K562 treated with DMSO at 1 percent for 48 hours (cell line): Measurements from ENCODE around the gene WAS. TPM values are rescaled to one million over a fixed set of nuclear protein-coding genes. Genes with fewer than 3 reads are reported as not detected.

Experiments
- total RNA-seq: library from RNA; unstranded; fragments of 300-600 nt; gene quantifications from 2 replicates; pipeline ENCODE4 v1.2.3, GENCODE V29; 2022; ENCODE audit warnings: low replicate concordance; ENCODE audit errors: extremely low read depth

The WAS gene
- not detected in 2 replicates for total RNA-seq

GRCh38 chrX:48683411-48683982 lies at the start of gene WAS:
Gene WAS, plus strand, starts transcription at chrX:48683799. Its CDS starts 55 bp downstream, at chrX:48683854.

GRCh38 chrX:48696301-48696908 lies 12.8 kb downstream of the WAS start, which contains the start of gene SUV39H1:
Gene SUV39H1, plus strand, starts transcription at chrX:48696734. Its CDS starts 51 bp downstream, at chrX:48696785.

Other genes with a start within 250 kb of the WAS start
- not detected in 2 replicates for gene SLC38A5, start 213.5 kb upstream of the WAS start, total RNA-seq
- not detected in 2 replicates for gene FTSJ1, start 207.6 kb upstream of the WAS start, total RNA-seq
- not detected in 2 replicates for gene PORCN, start 174.8 kb upstream of the WAS start, total RNA-seq
- not detected in 2 replicates for gene EBP, start 162.0 kb upstream of the WAS start, total RNA-seq
- not detected in 2 replicates for gene TBC1D25, start 144.1 kb upstream of the WAS start, total RNA-seq
- not detected in 2 replicates for gene RBM3, start 109.3 kb upstream of the WAS start, total RNA-seq
- gene WDR13, start 86.3 kb upstream of the WAS start, total RNA-seq, result not detected in 2 replicates
- not detected in 2 replicates for gene SUV39H1, start 12.9 kb downstream of the WAS start, total RNA-seq
- not detected in 2 replicates for gene GLOD5, start 77.9 kb downstream of the WAS start, total RNA-seq
- gene GATA1, start 102.8 kb downstream of the WAS start, total RNA-seq, result not detected in 2 replicates
- gene HDAC6, start 118.3 kb downstream of the WAS start, total RNA-seq, result not detected in 2 replicates
- not detected in 2 replicates for gene ERAS, start 142.7 kb downstream of the WAS start, total RNA-seq
- gene PCSK1N, start 151.8 kb downstream of the WAS start, total RNA-seq, result not detected in 2 replicates
- not detected in 2 replicates for gene TIMM17B, start 214.0 kb downstream of the WAS start, total RNA-seq
- 606 TPM in 1 of 2 replicates, not detected in the other for gene PQBP1, start 214.1 kb downstream of the WAS start, total RNA-seq
- not detected in 2 replicates for gene SLC35A2, start 227.8 kb downstream of the WAS start, total RNA-seq
- not detected in 2 replicates for gene PIM2, start 235.2 kb downstream of the WAS start, total RNA-seq